Left colon (tissue), 2 donors: ENCODE results near the gene SPRED2. TPM values are rescaled to one million over a fixed set of nuclear protein-coding genes. Genes with fewer than 3 reads are reported as not detected.

Experiments used
- ATAC-seq: fragments of 200-7000 bp; cut with Tn5 transposase; one replicate; pipeline ENCODE4 v1.9.1; 2020; ENCODE audit warnings: mild to moderate bottlenecking, moderate library complexity
- DNase-seq, 2 donors: peaks; one replicate each; pipeline ENCODE4 v3.0.0-alpha.2; 2020
- intact Hi-C, 2 donors: fragments of 100-400 bp; cut with DNase I in 1 of 2; cut with micrococcal nuclease in 1 of 2; formaldehyde crosslinking; loops; one replicate each; pipeline versions ENCODE4 v1.11.2 to v1.14.0; 2022; cut with DNase I, micrococcal nuclease
- total RNA-seq, 2 donors: library from RNA; stranded (reverse); fragmentation: NEBNext Ultra II Directional; extraction: Animal tissue kit (Norgen Biotek cat#: 25700); gene quantifications; one replicate each; pipeline ENCODE4 v1.2.1, GENCODE V29; 2021
- donor health status: DM: no; HTN: no; CAD: no.
- donor health status: DM: yes; HTN: yes; CAD: no.

The SPRED2 gene
- total RNA-seq, 2 donors from 2014 or later, result 41.5 to 57.0 TPM

DNA sequence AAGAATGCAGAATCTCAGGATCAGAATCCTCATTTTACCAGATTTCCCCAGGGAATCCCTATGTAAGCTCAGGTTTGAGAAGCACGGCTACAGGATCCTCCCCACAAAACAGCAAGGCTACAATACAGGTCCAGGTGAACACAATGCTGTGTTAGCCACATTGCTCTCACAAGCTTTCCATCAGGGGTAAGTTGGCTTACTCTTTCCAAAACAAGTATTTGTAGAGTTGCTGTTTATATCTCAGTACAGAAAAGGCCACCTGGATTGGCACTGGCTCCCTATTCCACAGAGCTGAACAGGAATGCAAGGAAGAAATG is 11.0 kb downstream of the SPRED2 start:
- DNase-seq, result no peak
- ATAC-seq, result no peak
- intact Hi-C loops, result no loop called here

DNA sequence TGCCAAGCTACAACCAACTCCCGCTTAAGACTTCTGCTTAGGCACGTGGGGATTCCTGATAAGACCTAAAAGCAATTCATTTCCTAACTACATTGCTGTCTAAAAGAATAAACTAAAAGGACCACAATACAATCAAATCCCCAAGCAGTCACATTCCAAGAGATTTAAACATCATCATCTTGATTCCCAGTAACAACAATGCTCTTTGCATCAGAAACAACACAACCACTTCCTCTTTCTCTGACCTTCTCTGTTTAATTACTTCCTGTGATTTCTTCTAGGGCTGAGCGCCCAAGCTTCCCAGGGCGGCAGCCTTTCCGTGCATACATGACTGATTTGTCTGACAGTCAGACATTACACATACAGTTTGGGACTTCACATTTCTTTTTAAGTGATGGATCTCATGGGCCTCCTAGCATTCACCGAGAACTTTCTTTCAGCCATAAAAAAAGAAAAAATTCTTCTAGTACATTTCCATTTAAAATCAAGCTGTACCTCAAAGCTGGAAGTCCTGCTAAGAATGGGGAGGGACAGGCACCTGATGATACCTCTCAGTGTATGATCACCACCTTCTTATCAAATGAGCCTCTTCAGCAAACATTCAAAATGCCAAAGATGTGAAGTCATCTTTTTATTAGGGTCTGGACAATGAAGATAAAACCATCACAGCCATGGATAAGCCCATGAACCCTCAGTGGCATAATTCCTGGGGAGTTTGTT is 11.5 kb downstream of the SPRED2 start:
- DNase-seq, result peak in 1 of 2 donors; percentile 49
- peak; percentile 71 for ATAC-seq
- intact Hi-C loops, result no loop called here

DNA sequence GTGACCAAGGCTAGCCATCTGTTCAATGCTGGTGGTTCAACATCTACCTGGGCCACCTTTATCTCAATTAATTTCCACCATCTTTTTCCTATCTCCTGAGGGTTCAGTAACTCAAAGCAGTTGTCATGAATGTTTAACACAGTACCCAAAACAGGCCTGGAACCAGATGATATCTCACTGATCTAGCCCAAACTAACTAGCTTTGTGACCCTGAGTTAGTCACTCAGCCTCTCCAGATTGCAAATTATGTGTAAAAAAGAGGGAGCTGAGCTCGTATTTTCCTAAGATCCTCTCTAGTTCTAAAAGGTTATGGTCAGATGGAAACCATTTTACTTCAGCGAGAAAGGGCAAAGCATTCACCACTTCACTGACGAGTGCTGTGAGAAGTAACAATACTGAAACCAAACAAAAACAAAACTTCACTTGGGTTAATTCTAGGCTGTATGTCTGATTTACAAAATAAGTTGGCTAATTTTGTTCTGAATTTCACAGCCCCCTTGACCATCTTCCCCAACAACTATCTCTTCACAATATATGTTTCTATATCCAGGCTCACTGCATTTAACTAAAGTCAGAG is 14.8 kb downstream of the SPRED2 start:
- DNase-seq, result no peak
- ATAC-seq, result no peak
- intact Hi-C loops, result no loop called here

DNA sequence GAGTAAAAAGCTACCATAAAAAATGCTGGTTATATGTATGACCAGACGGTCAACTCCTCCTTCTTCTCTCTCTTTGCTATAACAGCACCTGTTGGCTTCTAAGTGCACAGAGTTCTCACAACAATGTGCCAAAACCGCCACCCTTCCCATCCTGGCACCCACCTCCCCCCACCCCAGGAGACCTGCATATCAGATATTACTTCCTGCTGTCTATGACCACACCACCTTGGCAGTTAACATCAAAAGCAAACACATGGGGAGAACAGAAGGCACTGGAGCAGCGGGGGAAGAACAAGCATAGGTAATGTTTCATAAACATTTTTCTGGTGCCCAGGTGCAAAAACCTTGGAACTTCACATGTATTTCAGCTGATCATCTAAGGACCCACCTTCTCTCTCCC is 15.5 kb downstream of the SPRED2 start:
- DNase-seq, result peak; percentile 64 to 82
- intact Hi-C loops, result no loop called here
- peak; percentile 84 for ATAC-seq

DNA sequence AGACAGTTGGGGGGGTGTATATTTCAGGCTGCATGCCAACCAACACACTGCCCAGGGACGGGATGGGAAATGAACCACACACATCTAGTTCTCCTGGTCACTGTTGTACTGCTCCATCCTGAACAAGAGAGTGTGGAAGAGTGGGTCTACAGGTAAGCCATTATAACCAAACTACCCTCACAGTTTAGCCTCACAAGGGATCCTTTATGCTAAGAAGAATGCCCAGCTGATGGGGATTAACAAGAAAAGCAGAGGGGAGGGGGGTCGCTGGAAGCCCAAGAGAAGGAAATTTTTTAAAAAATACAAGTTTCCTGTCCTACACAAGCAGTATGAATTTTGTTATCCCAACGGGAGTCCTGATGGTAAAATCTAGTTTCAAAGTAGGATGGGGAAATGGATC is 16.1 kb downstream of the SPRED2 start:
- ATAC-seq, result no peak
- no peak for DNase-seq
- intact Hi-C loops, result no loop called here

DNA sequence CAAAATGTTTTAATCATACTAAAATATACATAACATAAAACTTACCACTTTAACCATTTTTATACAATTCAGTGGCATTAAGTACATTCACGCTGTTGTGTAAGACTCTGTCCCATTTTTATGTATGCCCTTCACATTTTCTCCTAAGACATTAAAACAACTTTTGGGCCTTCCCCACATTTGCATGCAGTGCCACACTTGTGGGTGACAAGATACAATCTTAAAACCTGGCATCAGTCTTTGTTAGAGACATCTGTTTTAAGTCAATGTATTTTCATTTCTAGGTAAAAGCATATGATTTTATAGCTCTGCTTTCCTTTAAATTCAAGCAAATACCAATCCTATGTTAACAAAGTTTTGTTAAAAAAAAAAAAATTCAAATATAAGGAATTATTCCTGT is 17.3 kb downstream of the SPRED2 start:
- intact Hi-C loops, result no loop called here
- DNase-seq (no peak), ATAC-seq (no peak)

DNA sequence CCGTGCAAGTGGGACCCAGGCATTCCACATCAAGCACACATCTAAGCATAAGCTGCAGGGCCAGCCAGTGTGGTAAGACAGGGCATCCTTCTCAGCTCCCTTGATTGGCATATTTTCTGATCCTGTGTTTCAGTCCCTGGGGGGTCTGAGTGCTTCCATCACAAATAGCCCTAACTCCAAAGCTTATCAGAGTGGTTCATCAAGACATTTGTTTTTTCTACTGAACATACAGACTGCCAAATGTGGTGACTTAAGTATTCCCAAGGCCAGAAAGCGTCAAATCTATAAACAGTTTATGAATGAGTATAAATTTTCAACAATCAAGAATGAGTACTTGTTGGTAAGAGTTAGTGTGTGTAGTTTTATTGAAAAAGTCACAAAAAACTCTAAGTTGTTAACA is 18.8 kb downstream of the SPRED2 start:
- ATAC-seq, result no peak
- no peak for DNase-seq
- intact Hi-C loops, result no loop called here

DNA sequence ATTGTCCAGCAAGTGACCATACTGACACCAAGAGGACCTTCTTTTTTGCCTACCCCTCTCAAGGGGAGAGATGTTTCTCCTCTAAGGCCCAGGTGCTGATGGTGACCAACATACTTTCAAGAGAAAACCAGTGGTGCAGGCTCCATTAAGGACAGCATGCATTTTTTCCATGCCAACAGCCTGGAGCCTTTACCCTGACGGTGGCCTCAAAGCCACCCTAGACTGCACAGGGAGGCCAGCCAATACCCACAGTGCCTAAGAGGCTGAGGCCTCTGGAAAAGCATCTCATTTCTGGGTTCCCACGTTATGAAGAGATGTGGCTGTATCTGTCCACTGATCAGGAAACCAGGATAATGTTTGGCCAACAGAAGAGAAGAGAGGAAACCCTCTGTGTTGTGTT is 19.3 kb downstream of the SPRED2 start:
- intact Hi-C loops, result no loop called here
- DNase-seq, result no peak
- no peak for ATAC-seq

DNA sequence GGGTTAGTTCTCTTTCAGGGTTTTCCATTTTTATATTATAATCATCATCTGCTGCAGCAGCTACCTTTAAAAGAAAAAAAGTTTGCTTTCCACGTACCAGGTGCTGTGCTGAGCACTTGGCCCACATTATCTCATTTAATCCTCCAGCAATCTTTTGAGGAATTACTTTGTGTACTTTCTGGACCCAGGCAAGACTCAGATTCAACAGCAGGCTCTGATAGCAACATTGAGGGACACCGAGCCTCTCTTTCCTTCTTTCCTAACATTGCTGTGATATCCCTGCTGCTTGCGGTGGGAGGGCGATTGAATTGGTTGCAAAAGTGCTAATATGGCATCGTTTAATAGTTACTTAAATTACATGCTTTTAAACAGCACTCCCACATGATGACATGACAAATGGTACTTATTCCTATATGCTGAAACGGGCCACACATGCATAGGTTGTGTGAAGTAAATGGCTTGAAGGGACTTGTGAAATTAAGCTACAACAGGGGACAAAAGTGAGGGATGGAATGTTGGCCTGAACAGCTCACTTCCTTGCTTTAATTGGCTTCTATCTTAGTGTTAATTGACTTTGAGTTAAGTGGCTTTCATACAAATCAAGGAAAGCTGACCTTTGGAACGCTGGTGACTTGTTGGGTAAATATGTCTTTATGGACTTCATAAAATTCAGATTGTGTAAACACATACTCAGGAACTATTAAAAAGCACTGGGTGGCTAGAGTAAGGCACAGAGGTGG is 21.2 kb downstream of the SPRED2 start:
- ATAC-seq (peak; percentile 91), DNase-seq (peak; percentile 37 to 58)
- intact Hi-C loops, result no loop called here

DNA sequence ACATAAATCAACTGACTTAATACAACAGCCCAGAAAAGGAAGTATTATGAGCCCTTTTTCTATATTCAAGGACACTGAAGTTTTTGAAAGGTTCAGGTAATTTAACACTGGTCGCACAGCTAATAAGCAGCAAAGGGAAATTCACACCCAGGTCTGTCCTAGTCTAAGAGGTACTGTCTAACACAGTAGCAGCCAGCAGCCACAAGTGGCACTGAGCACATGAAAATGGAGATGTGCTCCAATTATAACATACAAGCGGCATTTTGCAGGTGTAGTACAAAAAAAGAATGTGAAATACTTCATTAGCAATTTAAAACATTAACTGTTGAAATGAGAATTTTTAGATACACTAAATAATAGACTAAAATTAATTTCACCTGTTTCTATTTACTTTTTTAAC is 23.4 kb downstream of the SPRED2 start:
- intact Hi-C loops, result no loop called here
- DNase-seq (no peak), ATAC-seq (no peak)

DNA sequence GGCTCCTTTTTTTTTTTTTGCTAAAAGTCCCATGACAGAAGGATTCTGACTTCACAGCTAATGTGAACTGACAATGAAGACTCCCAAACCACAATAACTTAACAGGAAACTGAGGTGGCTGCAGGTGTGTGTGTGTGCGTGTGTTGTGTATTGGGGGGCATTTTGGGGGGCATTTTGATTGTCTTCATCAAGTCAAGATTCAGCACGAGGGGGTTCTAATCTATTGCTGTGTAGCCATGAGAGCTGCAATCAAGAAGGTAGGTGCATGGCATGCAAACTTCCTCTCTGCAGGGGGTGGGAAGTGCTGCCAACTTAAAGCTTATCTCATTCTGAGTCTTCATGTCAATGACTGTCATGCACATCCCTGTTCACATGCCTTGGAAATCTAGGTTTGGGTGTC is 25.2 kb downstream of the SPRED2 start:
- no peak for ATAC-seq
- intact Hi-C loops, result no loop called here
- DNase-seq, result no peak

DNA sequence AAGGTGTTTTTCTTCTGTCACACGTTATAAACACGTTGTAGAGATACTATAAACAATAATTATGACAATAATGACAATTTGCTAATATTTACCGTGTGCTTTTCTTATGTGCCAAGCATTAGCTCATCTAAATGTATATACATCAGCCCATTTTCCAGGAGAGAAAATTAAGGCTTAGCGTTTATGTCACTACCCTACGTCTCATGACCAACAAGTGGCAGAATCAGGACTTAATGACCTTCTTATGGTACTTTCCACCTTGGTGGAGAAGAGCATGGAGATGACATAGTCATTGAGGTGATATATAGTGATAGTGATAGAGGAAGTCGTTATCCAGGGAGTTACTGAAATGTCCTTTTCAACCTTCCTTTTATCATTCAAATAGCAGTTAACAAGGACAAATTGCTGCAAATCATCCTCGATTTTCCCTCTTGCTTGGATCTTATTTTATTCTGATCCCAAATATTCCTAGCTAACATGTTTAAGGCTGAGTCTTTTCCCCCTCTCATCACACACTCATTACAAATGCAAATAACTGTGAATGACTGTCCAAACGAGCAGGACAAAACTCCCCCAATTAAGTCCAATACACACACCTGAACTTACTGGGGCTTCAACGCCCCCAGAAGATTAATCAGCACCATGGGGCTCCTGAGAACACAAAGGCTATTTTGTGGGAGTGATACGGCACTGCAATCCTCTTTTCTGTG is 27.3 kb downstream of the SPRED2 start:
- intact Hi-C loops, result no loop called here
- no peak for DNase-seq
- ATAC-seq, result no peak

DNA sequence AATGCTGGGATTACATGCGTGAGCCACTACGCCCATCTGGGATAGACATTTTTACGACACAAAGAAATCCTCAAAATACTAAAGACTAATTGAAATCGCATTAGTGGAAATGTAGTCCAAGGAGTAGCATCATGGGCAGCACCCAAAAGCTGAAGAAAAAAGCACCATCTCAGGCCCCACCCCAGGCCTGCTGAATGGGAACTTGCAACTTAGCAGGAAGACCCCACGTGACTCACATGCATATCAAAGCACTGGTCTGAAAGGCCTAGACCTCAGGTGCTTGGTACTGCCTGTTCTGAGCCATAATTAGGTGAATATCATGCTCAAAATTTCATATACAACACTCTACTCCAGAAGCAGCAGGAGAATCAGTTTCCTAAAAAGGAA is 28.9 kb downstream of the SPRED2 start:
- no peak for DNase-seq
- intact Hi-C loops, result no loop called here
- ATAC-seq, result no peak

DNA sequence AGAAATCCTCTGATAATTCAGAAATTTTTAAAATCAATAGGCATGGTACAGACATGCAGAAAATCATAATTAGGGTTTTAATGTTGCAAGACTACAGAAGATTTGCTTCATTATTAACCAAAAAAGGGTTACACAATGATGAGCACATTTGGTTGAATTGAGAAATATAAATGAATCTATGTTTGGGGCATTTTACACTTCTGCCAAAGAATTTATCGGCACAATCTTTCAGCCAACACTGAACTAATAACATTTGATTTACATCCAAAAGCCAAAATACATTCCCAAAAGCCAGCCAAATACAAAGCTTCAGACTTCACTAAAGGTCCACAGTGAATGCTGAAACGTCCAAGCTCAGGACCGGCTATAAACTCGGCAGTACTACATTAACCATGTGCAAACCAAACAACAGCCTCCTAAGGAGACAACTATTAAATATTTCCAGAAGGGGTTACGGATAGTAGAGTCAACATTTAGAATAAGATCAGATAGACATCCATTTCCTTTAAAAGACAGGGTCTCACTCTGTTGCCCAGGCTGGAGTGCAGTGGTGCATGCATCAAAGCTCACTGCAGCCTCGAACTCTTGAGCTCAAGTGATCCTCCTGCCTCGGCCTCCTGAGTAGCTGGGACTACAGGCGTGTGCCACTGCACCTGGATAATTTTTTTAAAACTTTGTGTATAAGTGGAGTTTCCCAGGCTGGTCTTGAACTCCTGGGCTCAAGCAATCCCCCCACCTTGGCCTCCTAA is 29.4 kb downstream of the SPRED2 start:
- no peak for DNase-seq
- no peak for ATAC-seq
- intact Hi-C loops, result no loop called here

DNA sequence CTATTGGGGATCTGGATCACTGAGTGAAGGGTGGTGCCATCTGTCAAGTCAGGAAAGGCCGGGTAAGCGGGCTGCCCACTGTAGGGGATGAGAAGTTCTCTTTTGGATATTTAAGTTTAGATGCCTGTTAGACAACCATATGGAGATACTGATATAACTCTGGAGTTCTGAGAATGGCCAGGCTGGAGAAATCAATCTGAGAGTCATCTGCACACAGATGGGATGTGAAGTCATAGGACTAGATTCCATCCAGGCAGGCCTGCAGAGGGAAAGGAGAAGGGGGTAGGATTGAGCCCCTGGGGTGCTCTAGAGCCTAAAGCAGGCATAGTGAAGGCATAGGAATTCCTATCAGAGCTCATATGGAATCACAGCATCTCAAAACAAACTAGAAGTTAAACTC is 30.1 kb downstream of the SPRED2 start:
- intact Hi-C loops, result no loop called here
- ATAC-seq, result no peak
- DNase-seq, result no peak

DNA sequence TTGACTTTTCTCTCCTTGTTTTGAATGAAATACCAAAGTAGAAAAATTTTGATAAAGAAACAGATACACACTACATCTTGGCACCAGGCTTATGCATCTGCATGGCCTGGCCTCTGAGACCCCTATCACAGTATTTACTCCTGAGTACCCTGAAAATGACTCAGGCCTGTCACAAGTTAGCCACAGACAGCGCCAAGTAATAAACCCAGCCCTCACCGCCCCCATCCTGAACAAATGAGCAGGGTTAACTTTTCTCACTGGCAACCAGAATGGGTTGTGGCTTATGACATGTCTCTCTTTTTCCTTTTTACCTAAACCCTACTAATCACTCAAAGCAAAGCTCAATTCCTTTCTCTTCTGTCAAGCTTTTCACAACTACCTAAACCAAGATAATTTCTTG is 35.3 kb downstream of the SPRED2 start:
- ATAC-seq (peak; percentile 23), DNase-seq (no peak)
- intact Hi-C loops, result no loop called here

DNA sequence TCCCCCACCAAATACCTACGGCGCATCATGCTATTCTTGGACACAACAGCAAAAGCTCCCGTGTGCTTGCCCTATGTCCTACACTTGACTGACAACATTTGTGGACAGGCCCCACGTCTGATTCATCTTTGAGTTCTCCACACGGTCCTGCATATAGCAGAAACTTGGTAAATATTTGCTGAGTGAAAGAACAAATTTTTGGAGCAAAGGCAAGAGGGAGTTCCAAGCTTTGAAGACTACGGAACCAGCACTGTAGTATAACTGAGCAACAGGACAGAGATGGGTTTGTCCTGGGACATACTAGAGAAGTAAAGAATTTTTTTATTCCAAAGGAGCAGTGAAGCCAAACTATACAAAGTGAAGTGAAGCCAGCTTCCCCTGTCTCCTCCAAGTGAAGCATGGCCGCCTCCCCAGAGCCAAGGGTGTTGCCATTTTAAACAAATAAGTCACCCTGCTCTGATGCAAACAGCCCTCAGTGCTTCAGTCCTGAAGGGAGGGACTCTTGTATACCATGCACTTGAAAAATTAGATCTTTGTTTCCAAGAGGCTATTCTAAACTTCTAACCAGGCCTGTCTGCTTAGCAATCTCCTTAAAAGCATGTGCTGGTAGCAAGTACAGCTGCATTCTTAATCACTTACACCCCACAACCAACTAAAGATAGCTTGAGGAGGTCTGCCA is 35.9 kb downstream of the SPRED2 start:
- peak; percentile 79 for ATAC-seq
- DNase-seq, result peak; percentile 41 to 43
- intact Hi-C loops, result no loop called here

DNA sequence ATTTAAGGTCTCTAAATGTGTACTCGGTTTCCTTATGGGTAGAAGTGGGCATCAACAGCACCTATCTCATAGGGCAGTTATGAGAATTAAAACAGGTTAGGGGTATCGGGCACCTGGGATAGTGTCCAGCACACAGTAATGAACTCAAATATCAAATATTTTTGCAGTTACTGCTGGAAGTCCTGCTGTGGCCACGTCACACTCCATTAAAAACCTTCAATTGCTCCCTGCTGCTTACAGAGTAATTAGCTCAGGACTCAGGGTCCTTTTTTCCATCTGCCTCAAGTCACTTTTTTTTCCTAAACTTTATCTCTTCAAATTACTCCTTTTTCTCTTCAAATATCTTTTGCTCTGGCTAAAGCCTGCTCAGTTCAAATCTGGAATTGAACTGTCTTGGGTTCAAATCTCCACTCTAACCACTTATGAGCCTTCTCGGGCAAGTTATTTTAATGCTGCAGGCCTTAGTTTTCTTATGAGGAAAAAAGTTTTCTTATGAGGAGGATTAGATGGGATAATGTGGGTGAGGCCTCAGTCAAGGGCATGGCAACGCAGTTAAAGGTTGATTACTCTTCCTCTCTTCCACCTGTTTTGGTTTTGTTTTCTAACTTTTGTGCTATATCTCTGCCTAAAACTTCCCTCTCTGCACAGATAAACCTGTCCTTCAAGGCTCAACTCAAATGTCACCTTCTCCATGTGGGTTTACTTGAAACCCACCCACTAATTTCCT is 36.6 kb downstream of the SPRED2 start:
- intact Hi-C loops, result no loop called here
- ATAC-seq (peak; percentile 78), DNase-seq (no peak)
